ENCODE data around the gene NCKAP5.

The NCKAP5 gene

GRCh38 chr2:132716954-132717353 lies 851.3 kb downstream of the NCKAP5 start:
- TF ChIP-seq CTCF (IDR thresholded peaks at IDR 0.05; ENCODE audit: borderline replicate concordance, extremely low read depth, low read length, poor library complexity, severe bottlenecking), result no peak
- no peak for TF ChIP-seq EZH2 (IDR thresholded peaks at IDR 0.05; ENCODE audit: borderline replicate concordance, low read depth, low read length, severe bottlenecking)

GRCh38 chr2:132715386-132716351 lies 852.6 kb downstream of the NCKAP5 start:
- H3K27ac ChIP-seq (ENCODE audit: low read length), result no peak overlapping the region

More at GRCh38 chr2:132716954-132717353, 851.3 kb downstream of the NCKAP5 start:
- no peaks in the 10 kb centered on the region for H4K20me1 ChIP-seq (ENCODE audit: insufficient read depth, low read length)
- no peaks in the 10 kb centered on the region for H3K4me1 ChIP-seq (ENCODE audit: insufficient read depth, low read length)
- H3K36me3 ChIP-seq (ENCODE audit: insufficient read depth, low read length), result no peaks in the 10 kb centered on the region
- H3K4me3 ChIP-seq (ENCODE audit: low read depth in 1 of 2, low read length in 2 of 2), result no peak overlapping the region
- ATAC-seq (ENCODE audit: insufficient read depth, low read depth) (no peak), DNase-seq (no peak)
- no peak overlapping the region for H3K27ac ChIP-seq (ENCODE audit: low read length)
- H3K9ac ChIP-seq (ENCODE audit: low read depth, low read length), result no peak overlapping the region
- H3K27me3 ChIP-seq (ENCODE audit: insufficient read depth, low read length, poor library complexity), result no peaks in the 10 kb centered on the region
- no peak overlapping the region for H3K4me2 ChIP-seq (ENCODE audit: insufficient read depth, low read length)
- no peaks in the 10 kb centered on the region for H3K9me3 ChIP-seq (ENCODE audit: insufficient read depth, low read length, severe bottlenecking)
- H3K79me2 ChIP-seq (ENCODE audit: insufficient read depth, low read length), result no peaks in the 10 kb centered on the region
- H2AFZ ChIP-seq (ENCODE audit: low read depth, low read length), result no peak overlapping the region

GRCh38 chr2:132703396-132703795 lies 864.9 kb downstream of the NCKAP5 start:
- Histone ChIP-seq H3K4me2 (ENCODE audit: insufficient read depth, low read length) (no peak overlapping the region), H3K36me3 (ENCODE audit: insufficient read depth, low read length) (no peaks in the 10 kb centered on the region), H2AFZ (ENCODE audit: low read depth, low read length) (no peak overlapping the region), H3K27me3 (ENCODE audit: insufficient read depth, low read length, poor library complexity) (no peaks in the 10 kb centered on the region), H3K4me3 (ENCODE audit: low read depth in 1 of 2, low read length in 2 of 2) (no peak overlapping the region), H3K9ac (ENCODE audit: low read depth, low read length) (no peak overlapping the region), H4K20me1 (ENCODE audit: insufficient read depth, low read length) (no peaks in the 10 kb centered on the region), H3K27ac (ENCODE audit: low read length) (no peak overlapping the region), H3K4me1 (ENCODE audit: insufficient read depth, low read length) (no peaks in the 10 kb centered on the region), H3K9me3 (ENCODE audit: insufficient read depth, low read length, severe bottlenecking) (no peaks in the 10 kb centered on the region), H3K79me2 (ENCODE audit: insufficient read depth, low read length) (no peaks in the 10 kb centered on the region)
- no peak for TF ChIP-seq EZH2 (IDR thresholded peaks at IDR 0.05; ENCODE audit: borderline replicate concordance, low read depth, low read length, severe bottlenecking)
- no peak for TF ChIP-seq CTCF (IDR thresholded peaks at IDR 0.05; ENCODE audit: borderline replicate concordance, extremely low read depth, low read length, poor library complexity, severe bottlenecking)
- no peak for DNase-seq
- ATAC-seq (ENCODE audit: insufficient read depth, low read depth), result no peak

More at GRCh38 chr2:132715386-132716351, 852.6 kb downstream of the NCKAP5 start:
- Histone ChIP-seq H3K9me3 (ENCODE audit: insufficient read depth, low read length, severe bottlenecking) (no peaks in the 10 kb centered on the region), H4K20me1 (ENCODE audit: insufficient read depth, low read length) (no peaks in the 10 kb centered on the region), H3K4me2 (ENCODE audit: insufficient read depth, low read length) (no peak overlapping the region), H3K27me3 (ENCODE audit: insufficient read depth, low read length, poor library complexity) (no peaks in the 10 kb centered on the region), H3K79me2 (ENCODE audit: insufficient read depth, low read length) (no peaks in the 10 kb centered on the region), H3K4me3 (ENCODE audit: low read depth in 1 of 2, low read length in 2 of 2) (no peak overlapping the region), H2AFZ (ENCODE audit: low read depth, low read length) (no peak overlapping the region), H3K36me3 (ENCODE audit: insufficient read depth, low read length) (no peaks in the 10 kb centered on the region), H3K4me1 (ENCODE audit: insufficient read depth, low read length) (no peaks in the 10 kb centered on the region), H3K9ac (ENCODE audit: low read depth, low read length) (no peak overlapping the region)
- TF ChIP-seq CTCF (IDR thresholded peaks at IDR 0.05; ENCODE audit: borderline replicate concordance, extremely low read depth, low read length, poor library complexity, severe bottlenecking), result no peak
- no peak for TF ChIP-seq EZH2 (IDR thresholded peaks at IDR 0.05; ENCODE audit: borderline replicate concordance, low read depth, low read length, severe bottlenecking)
- DNase-seq, result no peak
- no peak for ATAC-seq (ENCODE audit: insufficient read depth, low read depth)

Data from DND-41 (cell line).